K562 (cell line): Measurements from ENCODE around the gene GPATCH2L. TPM values are rescaled to one million over a fixed set of nuclear protein-coding genes. Genes with fewer than 3 reads are reported as not detected.

Experiments
- ATAC-seq: fragments of 200-7000 bp; cut with Tn5 transposase; 3 replicates; pipeline ENCODE4 v1.9.1; 2020; ENCODE audit warnings: moderate library complexity
- BruUV-seq: library from RNA; stranded (reverse); fragments of 400-500 nt; replicated peaks from 2 replicates; lab custom pipeline; 2021; lab: Mats Ljungman, UMichigan
- CTCF ChIA-PET: fragments of 300-600 bp; formaldehyde crosslinking; extraction: SDS; loops from one replicate; lab custom pipeline; 2021; ENCODE audit warnings: low intra/inter-chr PET ratio; lab: Yijun Ruan, JAX
- POLR2A ChIA-PET: fragments of 300-600, 350-650 bp; sonication (Branson Sonifier 250); formaldehyde crosslinking; extraction: SDS; loops from one replicate; lab custom pipeline; 2021; ENCODE audit warnings: antibody characterized with exemption, inconsistent platforms; lab: Yijun Ruan, JAX
- DNase-seq, 4 experiments: peaks; one replicate each; pipeline versions ENCODE4 v3.0.0 to v3.0.0-alpha.2; 2011 to 2018; ENCODE audit warnings: low spot score in 3 of 4, mixed read lengths in 3 of 4; ENCODE audit errors: extremely low read depth in 1 of 4
- FAIRE-seq: peaks from 2 replicates; lab custom pipeline; 2011; peaks lifted over from hg19 to GRCh38; lab: Jason Lieb, UNC
- H2AFZ ChIP-seq: 2 replicates; pipeline ENCODE4 v1.6.0; 2011; ENCODE audit warnings: low read depth, low read length, control low read depth, inconsistent platforms
- H3K27ac ChIP-seq: fragments of 200-600 bp; 3 replicates; pipeline ENCODE4 v1.8.0; 2011; ENCODE audit warnings: low read depth, mild to moderate bottlenecking, control low read depth, inconsistent platforms, low read length, moderate library complexity, mixed read lengths; ENCODE audit errors: extremely low read depth
- H3K27me3 ChIP-seq, 2 experiments: fragments of 300-600 bp in 1 of 2; 2 replicates in 1 of 2; 3 replicates in 1 of 2; pipeline versions ENCODE4 v1.6.0 to v1.8.0; 2011; ENCODE audit warnings: inconsistent platforms in 2 of 2, low read length in 2 of 2, mild to moderate bottlenecking in 1 of 2, mixed read lengths in 1 of 2, moderate library complexity in 1 of 2; ENCODE audit not compliant: control insufficient read depth in 2 of 2, insufficient read depth in 2 of 2
- H3K36me3 ChIP-seq: fragments of 300-600 bp; 3 replicates; pipeline ENCODE4 v1.8.0; 2011; ENCODE audit warnings: mild to moderate bottlenecking, low read length, inconsistent platforms; ENCODE audit not compliant: control insufficient read depth, insufficient read depth
- H3K4me1 ChIP-seq, 2 experiments: fragments of 200-600 bp in 1 of 2; replicated peaks in 1 of 2; 2 replicates in 1 of 2; 3 replicates in 1 of 2; pipeline versions ENCODE4 v1.5.1 to v1.8.0; 2011; ENCODE audit warnings: inconsistent platforms in 2 of 2, low read length in 2 of 2, mild to moderate bottlenecking in 1 of 2, mixed read lengths in 1 of 2, moderate library complexity in 1 of 2; ENCODE audit not compliant: control insufficient read depth in 2 of 2, insufficient read depth in 2 of 2
- H3K4me2 ChIP-seq: 2 replicates; pipeline ENCODE4 v1.6.1; 2011; ENCODE audit warnings: low read length, control low read depth, inconsistent platforms, mixed read lengths; ENCODE audit not compliant: insufficient read depth
- H3K4me3 ChIP-seq: fragments of 200-600 bp; sonication (generic), shearing (Covaris generic); 2 replicates; pipeline ENCODE4 v1.5.1; 2016; ENCODE audit warnings: control low read depth, inconsistent platforms
- H3K79me2 ChIP-seq: fragments of 200-600 bp; 3 replicates; pipeline ENCODE4 v1.8.0; 2011; ENCODE audit warnings: low read length, inconsistent platforms; ENCODE audit not compliant: control insufficient read depth, insufficient read depth
- H3K9ac ChIP-seq, 2 experiments: 2 replicates each; pipeline versions ENCODE4 v1.6.0 to v1.6.1; 2011; ENCODE audit warnings: low read depth in 2 of 2, low read length in 2 of 2, control low read depth in 1 of 2, inconsistent platforms in 1 of 2, mild to moderate bottlenecking in 1 of 2, mixed read lengths in 1 of 2; ENCODE audit not compliant: insufficient read depth in 1 of 2
- H3K9me1 ChIP-seq: one replicate; pipeline ENCODE4 v1.6.0; 2011; ENCODE audit warnings: inconsistent platforms, mild to moderate bottlenecking, low read length, moderate library complexity; ENCODE audit not compliant: control insufficient read depth, insufficient read depth
- H3K9me3 ChIP-seq: replicated peaks from 2 replicates; pipeline ENCODE4 v1.5.1; 2011; ENCODE audit warnings: low read depth, low read length, inconsistent platforms; ENCODE audit not compliant: control insufficient read depth, insufficient read depth
- H4K20me1 ChIP-seq: replicated peaks from 2 replicates; pipeline ENCODE4 v1.6.1; 2011; ENCODE audit warnings: low read length, inconsistent platforms, mixed read lengths; ENCODE audit not compliant: control insufficient read depth, insufficient read depth
- CHCHD3 ChIP-seq: fragments of 250-450 bp; sonication (Bioruptor Pico); IDR thresholded peaks from 2 replicates; pipeline ENCODE4 v2.1.2; 2022; ENCODE audit warnings: mild to moderate bottlenecking
- ESRRA ChIP-seq: fragments of 450-650 bp; IDR thresholded peaks from 2 replicates; pipeline ENCODE4 v1.6.1; 2014; ENCODE audit warnings: low read depth, mild to moderate bottlenecking, moderate library complexity, borderline replicate concordance
- FOSL1 ChIP-seq: fragments of 200-800 bp; sonication (Bioruptor generic); conservative IDR thresholded peaks from 2 replicates; pipeline ENCODE4 v1.6.1; 2016; ENCODE audit warnings: missing genetic modification characterization, missing compliant biosample characterization
- FOXA1 ChIP-seq: fragments of 450-650 bp; IDR thresholded peaks from 2 replicates; pipeline ENCODE4 v1.6.1; 2016; ENCODE audit warnings: mild to moderate bottlenecking, borderline replicate concordance
- GATAD2B ChIP-seq: fragments of 450-650 bp; IDR thresholded peaks from 2 replicates; pipeline ENCODE4 v1.6.1; 2017; ENCODE audit warnings: mild to moderate bottlenecking, borderline replicate concordance
- HDGF ChIP-seq: fragments of 450-650 bp; IDR thresholded peaks from 2 replicates; pipeline ENCODE4 v1.6.1; 2016
- MAFF ChIP-seq: IDR thresholded peaks from 2 replicates; pipeline ENCODE4 v1.6.1; 2012; ENCODE audit warnings: low read length, improper control_type of control experiment
- MCM2 ChIP-seq: fragments of 450-650 bp; IDR thresholded peaks from 2 replicates; pipeline ENCODE4 v1.6.1; 2017; ENCODE audit warnings: low read depth, mild to moderate bottlenecking
- SMARCA4 ChIP-seq: fragments of 450-650 bp; IDR thresholded peaks from 2 replicates; pipeline ENCODE4 v1.6.1; 2016
- TAF9B ChIP-seq: fragments of 450-650 bp; IDR thresholded peaks from 2 replicates; pipeline ENCODE4 v1.6.1; 2018; ENCODE audit warnings: mild to moderate bottlenecking; ENCODE audit not compliant: partially characterized antibody
- ZNF124 ChIP-seq: sonication (generic); formaldehyde crosslinking; IDR thresholded peaks from 2 replicates; pipeline ENCODE4 v1.8.1; 2022; ENCODE audit warnings: missing genetic modification reagents
- WGBS: fragments of 100-300 bp; shearing (Covaris generic); methylation state at CpG from one replicate; pipeline ENCODE4 v1.1.6; 2016; ENCODE audit warnings: low coverage, mixed read lengths; ENCODE audit not compliant: insufficient coverage; ENCODE audit errors: missing lambda C conversion rate; 5-methylcytosine and 5-hydroxymethylcytosine counted together
- in situ Hi-C: fragments of 300-500 bp; cut with MboI; formaldehyde crosslinking; loops from 4 replicates; pipeline ENCODE4 v1.15.0; 2018; ENCODE audit warnings: inconsistent platforms, mixed read lengths
- intact Hi-C: fragments of 100-400 bp; cut with micrococcal nuclease; formaldehyde crosslinking; loops from 2 replicates; pipeline ENCODE4 v1.14.2; 2022
- polyA plus RNA-seq, 8 experiments: library from polyadenylated mRNA; depleted of rRNA in 4 of 8; stranded (reverse) in 5 of 8; unstranded in 3 of 8; fragments of >200 nt; fragmentation: Nextera tagmentation in 2 of 8; fragmentation: Illumina TruSeq in 1 of 8; extraction: Ambion mirVana in 2 of 8; extraction: Trizol in 1 of 8; gene quantifications; 2 replicates each; pipeline versions ENCODE4 v1.2.1 to v1.2.3, GENCODE V29; 2011 to 2014; ENCODE audit warnings: inconsistent platforms in 1 of 8, missing spikeins in 1 of 8
- total RNA-seq, 7 experiments: library from RNA; depleted of rRNA in 6 of 7; stranded (reverse); fragments of >200 nt in 6 of 7; fragmentation: Illumina TruSeq in 2 of 7; extraction: Trizol in 2 of 7; gene quantifications; 2 replicates each; pipeline versions ENCODE4 v1.2.1 to v1.2.3, GENCODE V29; 2011 to 2021; ENCODE audit warnings: low replicate concordance in 1 of 7
- TF ChIP-seq, protein P1 (sequence below), 2 experiments: IDR thresholded peaks; 2 replicates each; pipeline ENCODE4 v1.6.1; 2011; ENCODE audit warnings: borderline replicate concordance in 1 of 2, control low read depth in 1 of 2, low read depth in 1 of 2, low read length in 1 of 2, mild to moderate bottlenecking in 1 of 2, mixed read lengths in 1 of 2, moderate library complexity in 1 of 2; ENCODE audit not compliant: insufficient read depth in 1 of 2, insufficient read length in 1 of 2, poor library complexity in 1 of 2, severe bottlenecking in 1 of 2; ENCODE audit errors: extremely low read depth in 1 of 2
- TF ChIP-seq, protein P2 (sequence below): sonication (generic); formaldehyde crosslinking; IDR thresholded peaks from 2 replicates; pipeline ENCODE4 v1.8.1; 2023; ENCODE audit warnings: mild to moderate bottlenecking, missing genetic modification reagents
- TF ChIP-seq, protein P3 (sequence below): sonication (generic); formaldehyde crosslinking; IDR thresholded peaks from 2 replicates; pipeline ENCODE4 v1.8.0; 2022; ENCODE audit warnings: mild to moderate bottlenecking, missing genetic modification reagents

Gene GPATCH2L
- total and polyA plus RNA-seq, 9 of the 15 experiments (the other 6 are each of a cell fraction or from before 2014, with no cell fraction given), result 13.1 to 39.6 (median 20.0) TPM

DNA sequence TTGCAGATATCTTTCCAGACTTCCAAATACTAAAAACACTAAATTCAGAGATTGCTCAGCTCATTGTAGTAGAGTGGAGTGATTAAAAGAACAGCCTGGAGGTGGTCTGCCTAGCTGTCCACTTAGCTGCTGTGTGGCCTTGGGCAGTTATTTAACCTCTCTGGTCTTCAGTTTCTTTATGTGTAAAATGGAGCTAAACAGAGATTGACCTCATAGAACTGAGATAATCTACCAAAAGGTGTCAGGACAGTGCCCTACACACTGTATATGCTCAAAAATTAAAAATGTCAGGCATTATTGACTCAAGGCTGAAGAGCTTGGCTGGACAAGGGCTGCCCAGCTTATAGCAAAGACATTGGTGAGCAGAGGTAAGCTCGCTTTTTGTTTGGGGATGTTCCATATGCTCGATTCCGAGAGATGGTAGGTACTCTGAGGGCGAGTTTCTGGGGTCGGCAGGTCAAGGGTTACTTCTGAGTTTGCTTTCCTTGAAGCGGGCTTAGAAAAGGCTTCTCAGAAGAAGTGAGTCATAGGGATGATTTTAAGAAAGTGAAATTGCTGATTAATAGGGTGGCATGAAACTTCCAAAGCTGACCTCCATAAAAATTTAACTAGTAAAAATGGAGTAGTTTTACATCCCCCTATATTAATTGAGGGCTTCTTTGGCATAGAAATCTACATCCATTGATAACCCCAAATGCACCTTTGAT lies 107.5 kb downstream of the GPATCH2L start:
- ATAC-seq, result peak; percentile 12; the same call in 2 of the 3 replicates
- Histone ChIP-seq H3K27me3 (no peaks in the 10 kb centered on the region), H3K4me2 (peak overlapping the region; percentile 98), H4K20me1 (no peaks in the 10 kb centered on the region), H3K9me1 (no peaks in the 10 kb centered on the region), H3K79me2 (peaks cover 66% of the 10 kb centered on the region), H3K36me3 (peaks cover 25% of the 10 kb centered on the region; the same call in 2 of the 3 replicates), H2AFZ (peak overlapping the region; percentile 55), H3K27ac (peak overlapping the region; percentile 91), H3K4me3 (peak overlapping the region; percentile 56), H3K9ac (peak overlapping the region; percentile 67 to 84; a peak in 3 of 4 replicates), H3K9me3 (peaks cover 4% of the 10 kb centered on the region), H3K4me1 (peaks cover 15 to 46% of the 10 kb centered on the region in 2 experiments)
- intact Hi-C loops (loop anchor here (5.0 kb wide), 2 partner anchors 57 to 122 kb away; no protein-coding TSS in a partner anchor), in situ Hi-C loops (no loop called here)
- WGBS, result 2% methylated on average over 6 of the region's 6 CpGs
- peak; percentile 33 to 79 (median 48) for DNase-seq
- ChIA-PET POLR2A (interaction anchor here (0.5 to 1.6 kb wide), 4 partner anchors 11 to 151 kb away, joined by 3 to 7 read pairs (median 4); no protein-coding TSS in a partner anchor), CTCF (no interaction called here)
- FAIRE-seq, result peak; percentile 77
- no TSS peak for BruUV-seq
- no peak for TF ChIP-seq FOXA1
- TF ChIP-seq ZNF124 (CRISPR knock-in tag), result no peak
- no peak for TF ChIP-seq MCM2
- TF ChIP-seq TAF9B, result peak; percentile 29
- no peak for TF ChIP-seq GATAD2B
- TF ChIP-seq ESRRA, result no peak
- TF ChIP-seq, protein P1, sequence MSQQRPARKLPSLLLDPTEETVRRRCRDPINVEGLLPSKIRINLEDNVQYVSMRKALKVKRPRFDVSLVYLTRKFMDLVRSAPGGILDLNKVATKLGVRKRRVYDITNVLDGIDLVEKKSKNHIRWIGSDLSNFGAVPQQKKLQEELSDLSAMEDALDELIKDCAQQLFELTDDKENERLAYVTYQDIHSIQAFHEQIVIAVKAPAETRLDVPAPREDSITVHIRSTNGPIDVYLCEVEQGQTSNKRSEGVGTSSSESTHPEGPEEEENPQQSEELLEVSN (IDR thresholded peaks at IDR 0.05; ENCODE audit: borderline replicate concordance in 1 of 2, extremely low read depth in 1 of 2, insufficient read depth in 1 of 2, insufficient read length in 1 of 2, low read depth in 1 of 2, low read length in 1 of 2, poor library complexity in 1 of 2, severe bottlenecking in 1 of 2), result no peak
- TF ChIP-seq SMARCA4, result peak; percentile 74
- TF ChIP-seq, protein P2, sequence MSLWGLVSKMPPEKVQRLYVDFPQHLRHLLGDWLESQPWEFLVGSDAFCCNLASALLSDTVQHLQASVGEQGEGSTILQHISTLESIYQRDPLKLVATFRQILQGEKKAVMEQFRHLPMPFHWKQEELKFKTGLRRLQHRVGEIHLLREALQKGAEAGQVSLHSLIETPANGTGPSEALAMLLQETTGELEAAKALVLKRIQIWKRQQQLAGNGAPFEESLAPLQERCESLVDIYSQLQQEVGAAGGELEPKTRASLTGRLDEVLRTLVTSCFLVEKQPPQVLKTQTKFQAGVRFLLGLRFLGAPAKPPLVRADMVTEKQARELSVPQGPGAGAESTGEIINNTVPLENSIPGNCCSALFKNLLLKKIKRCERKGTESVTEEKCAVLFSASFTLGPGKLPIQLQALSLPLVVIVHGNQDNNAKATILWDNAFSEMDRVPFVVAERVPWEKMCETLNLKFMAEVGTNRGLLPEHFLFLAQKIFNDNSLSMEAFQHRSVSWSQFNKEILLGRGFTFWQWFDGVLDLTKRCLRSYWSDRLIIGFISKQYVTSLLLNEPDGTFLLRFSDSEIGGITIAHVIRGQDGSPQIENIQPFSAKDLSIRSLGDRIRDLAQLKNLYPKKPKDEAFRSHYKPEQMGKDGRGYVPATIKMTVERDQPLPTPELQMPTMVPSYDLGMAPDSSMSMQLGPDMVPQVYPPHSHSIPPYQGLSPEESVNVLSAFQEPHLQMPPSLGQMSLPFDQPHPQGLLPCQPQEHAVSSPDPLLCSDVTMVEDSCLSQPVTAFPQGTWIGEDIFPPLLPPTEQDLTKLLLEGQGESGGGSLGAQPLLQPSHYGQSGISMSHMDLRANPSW, result no peak
- TF ChIP-seq, protein P3, sequence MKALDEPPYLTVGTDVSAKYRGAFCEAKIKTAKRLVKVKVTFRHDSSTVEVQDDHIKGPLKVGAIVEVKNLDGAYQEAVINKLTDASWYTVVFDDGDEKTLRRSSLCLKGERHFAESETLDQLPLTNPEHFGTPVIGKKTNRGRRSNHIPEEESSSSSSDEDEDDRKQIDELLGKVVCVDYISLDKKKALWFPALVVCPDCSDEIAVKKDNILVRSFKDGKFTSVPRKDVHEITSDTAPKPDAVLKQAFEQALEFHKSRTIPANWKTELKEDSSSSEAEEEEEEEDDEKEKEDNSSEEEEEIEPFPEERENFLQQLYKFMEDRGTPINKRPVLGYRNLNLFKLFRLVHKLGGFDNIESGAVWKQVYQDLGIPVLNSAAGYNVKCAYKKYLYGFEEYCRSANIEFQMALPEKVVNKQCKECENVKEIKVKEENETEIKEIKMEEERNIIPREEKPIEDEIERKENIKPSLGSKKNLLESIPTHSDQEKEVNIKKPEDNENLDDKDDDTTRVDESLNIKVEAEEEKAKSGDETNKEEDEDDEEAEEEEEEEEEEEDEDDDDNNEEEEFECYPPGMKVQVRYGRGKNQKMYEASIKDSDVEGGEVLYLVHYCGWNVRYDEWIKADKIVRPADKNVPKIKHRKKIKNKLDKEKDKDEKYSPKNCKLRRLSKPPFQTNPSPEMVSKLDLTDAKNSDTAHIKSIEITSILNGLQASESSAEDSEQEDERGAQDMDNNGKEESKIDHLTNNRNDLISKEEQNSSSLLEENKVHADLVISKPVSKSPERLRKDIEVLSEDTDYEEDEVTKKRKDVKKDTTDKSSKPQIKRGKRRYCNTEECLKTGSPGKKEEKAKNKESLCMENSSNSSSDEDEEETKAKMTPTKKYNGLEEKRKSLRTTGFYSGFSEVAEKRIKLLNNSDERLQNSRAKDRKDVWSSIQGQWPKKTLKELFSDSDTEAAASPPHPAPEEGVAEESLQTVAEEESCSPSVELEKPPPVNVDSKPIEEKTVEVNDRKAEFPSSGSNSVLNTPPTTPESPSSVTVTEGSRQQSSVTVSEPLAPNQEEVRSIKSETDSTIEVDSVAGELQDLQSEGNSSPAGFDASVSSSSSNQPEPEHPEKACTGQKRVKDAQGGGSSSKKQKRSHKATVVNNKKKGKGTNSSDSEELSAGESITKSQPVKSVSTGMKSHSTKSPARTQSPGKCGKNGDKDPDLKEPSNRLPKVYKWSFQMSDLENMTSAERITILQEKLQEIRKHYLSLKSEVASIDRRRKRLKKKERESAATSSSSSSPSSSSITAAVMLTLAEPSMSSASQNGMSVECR, result no peak
- no peak for TF ChIP-seq HDGF
- TF ChIP-seq FOSL1 (tag), result peak; percentile 88
- peak; percentile 52; the same call in 1 of the 2 replicates for TF ChIP-seq MAFF
- TF ChIP-seq CHCHD3 (CRISPR knock-in tag), result no peak
